ENCODE results near the gene ZC3H4.
A peak's percentile ranks its signal among the peaks of the same experiment; 100 is the strongest.

Gene ZC3H4

DNA sequence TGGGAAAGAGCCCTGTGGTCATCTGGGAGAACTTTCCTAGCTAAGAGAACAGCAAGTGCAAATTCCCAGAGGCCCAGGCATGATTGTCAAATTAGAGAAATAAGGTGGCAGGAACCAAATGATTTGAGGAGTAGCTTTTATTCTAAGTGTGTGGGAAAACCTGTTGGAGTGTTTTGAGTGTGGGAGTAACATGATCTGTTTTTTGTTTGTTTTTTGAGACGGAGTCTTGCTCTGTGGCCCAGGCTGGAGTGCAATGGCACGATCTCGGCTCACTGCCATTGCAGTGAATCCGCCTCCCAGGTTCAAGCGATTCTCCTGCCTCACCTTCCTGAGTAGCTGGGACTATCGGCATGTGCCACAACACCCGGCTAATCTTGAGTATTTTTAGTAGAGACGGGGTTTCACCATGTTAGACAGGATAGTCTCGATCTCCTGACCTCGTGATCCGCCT, 19.5 kb upstream of the ZC3H4 start:
- no peak for DNase-seq (ENCODE audit: low spot score)

DNA sequence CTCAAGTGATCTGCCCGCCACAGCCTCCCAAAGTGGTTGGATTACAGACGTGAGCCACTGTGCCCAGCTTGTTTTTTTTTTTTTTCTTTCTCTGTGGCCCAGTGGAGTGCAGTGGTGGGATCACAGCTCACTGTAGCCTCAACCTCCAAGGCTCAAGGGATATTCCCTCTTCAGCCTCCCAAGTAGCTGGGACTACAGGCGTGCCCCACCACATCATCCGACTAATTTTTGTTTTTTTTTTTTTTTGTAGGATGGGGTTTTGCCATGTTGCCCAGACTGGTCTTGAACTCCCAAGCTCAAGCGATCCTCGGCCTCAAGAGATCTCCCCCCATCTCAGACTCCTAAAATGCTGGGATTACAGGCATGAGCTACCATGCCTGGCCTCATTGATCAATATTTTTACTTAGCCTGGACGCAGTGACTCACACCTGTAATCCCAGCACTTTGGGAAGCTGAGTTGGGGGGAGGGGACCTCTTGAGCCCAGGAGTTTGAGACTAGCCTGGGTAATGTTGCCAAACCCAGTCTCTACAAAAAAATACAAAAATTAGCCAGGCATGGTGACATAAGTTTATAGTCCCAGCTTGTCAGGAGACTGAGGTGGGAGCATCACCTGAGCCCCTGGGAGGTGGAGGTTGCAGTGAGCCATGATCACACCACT, 18.7 kb upstream of the ZC3H4 start:
- no peak for DNase-seq (ENCODE audit: low spot score)

DNA sequence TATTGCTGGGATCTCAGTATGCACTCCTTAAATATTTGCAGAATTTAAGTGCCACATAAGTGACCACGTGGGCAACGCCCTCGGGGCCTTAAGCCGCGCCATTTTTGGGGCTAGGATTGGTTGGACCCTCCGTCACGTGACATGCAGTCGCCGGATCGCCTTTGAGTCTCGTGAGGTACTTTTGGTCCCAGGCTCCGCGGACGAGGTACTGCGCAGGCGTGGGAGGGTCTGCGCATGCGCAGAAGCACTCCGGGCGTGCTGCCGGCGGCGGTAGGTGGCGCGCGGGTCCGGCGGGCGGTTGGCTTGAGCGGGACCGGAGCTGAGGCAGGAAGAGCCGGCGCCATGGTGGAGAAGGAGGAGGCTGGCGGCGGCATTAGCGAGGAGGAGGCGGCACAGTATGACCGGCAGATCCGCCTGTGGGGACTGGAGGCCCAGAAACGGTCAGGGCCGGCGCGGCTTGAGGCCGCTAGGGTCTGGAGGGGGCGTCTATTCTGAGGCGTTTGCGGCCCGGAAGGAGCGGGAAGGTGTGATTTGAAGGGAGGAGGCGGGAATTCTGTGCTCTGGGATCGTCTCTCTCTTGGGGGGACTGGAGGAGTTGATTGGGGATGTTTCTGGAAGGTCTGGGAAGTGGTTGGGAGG, 17.1 kb upstream of the ZC3H4 start, which contains the start of gene SAE1:
SAE1 (plus strand) TSS at position 247 of the 639 bp plus-strand sequence; CDS start at position 343, 96 bp downstream.
- peak; percentile 93 for DNase-seq (ENCODE audit: low spot score)

DNA sequence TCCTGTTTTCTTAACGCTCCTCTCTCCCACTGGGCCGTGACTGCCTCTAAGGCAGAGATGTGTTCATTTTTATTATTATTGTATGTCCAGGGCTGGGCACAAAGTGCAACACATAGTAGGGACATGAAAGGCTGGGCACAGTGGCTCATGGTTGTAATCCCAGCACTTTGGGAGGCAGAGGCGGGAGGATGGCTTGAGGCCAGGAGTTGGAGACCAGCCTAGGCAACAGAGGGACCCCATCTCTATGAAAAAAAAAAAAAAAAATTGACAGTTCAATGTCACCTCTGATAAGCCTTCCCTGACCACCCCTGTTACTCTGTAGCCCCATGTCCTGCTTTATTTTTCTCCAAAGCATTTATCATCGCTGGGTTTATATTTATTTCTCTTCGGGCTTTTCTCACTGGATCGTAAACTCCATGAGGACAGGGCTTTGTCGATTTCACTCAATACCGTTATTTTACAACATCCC, 16.6 kb upstream of the ZC3H4 start:
- no peak for DNase-seq (ENCODE audit: low spot score)

DNA sequence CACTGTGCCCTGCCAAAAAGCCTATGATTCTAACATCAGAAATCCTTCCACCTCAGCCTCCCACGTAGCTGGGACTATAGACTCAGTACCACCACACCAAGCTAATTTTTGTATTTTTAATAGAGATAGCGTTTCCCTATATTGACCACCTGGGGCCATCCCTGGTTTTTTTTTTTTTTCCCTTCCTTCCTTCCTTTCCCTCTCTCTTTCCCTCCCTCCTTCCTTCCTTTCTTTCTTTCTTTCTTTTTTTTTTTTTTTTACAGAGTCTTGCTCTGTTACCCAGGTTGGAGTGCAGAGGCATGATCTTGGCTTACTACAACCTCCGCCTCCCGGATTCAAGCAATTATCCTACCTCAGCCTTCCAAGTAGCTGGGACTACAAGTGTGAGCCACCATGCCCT, 16.0 kb upstream of the ZC3H4 start:
- no peak for DNase-seq (ENCODE audit: low spot score)

DNA sequence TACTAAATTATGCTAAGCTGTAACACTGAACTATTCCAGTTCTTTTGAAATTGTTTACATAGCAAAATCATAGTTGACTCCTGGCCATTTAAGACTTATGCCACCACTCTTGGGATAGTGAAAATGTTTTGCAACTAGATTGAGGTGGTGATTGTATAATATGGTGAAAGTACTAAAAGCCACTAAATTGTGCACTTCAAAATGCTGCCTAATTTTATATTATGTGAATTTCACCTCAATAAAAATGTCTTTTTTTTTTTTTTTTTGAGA, 12.0 kb upstream of the ZC3H4 start:
- no peak for DNase-seq (ENCODE audit: low spot score)

DNA sequence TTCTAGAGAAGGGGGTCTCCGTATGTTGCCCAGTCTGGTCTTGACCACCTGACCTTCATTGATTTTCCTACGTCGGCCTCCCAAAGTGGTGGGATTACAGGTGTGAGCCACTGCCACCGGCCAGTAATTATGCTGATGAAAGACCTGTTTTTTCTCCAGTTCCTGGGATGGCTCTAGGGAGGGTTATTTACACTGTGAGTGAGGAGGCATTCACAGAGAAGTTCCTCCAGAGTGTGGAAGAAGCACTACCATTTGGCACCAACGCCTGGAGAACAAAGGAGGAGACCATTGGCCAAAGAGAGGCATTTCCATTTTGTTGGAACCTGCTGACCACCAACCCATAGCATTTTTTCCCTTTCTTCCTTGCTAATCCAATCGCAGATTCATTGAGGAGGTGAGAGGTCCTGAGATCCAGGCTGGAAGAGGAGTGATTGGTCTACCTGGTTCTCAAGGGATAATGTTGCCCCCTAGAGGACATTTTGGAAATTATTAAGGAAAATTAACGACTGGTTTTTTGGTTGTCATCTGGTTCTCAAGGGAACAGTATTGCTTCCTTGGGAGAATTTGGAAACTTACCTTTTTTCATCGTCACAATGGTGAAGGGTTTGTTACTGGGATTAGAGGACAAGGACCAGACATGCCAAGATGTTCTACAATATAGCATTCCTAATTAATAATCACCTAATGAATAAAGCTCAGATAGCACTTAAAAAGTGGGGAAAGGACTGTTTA, 11.5 kb upstream of the ZC3H4 start:
- DNase-seq (ENCODE audit: low spot score): peak; percentile 75

DNA sequence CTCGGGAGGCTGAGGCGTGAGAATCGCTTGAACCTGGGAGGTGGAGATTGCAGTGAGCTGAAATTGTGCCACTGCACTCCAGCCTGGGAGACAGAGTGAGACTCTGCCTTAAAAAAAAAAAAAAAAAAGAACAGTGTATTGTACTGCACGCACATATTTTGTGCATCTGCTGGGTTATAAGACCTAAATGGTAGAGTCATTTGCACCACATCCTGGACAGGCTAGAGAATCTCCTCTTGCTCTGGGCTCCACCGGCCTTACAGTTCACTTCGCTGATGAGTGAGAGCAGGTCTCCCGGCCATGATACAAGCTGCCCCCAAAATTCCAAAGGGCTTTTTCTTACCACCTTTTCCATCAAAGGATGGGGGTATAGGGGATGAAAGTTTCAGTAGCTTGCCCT, 9.8 kb upstream of the ZC3H4 start:
- no peak for DNase-seq (ENCODE audit: low spot score)

DNA sequence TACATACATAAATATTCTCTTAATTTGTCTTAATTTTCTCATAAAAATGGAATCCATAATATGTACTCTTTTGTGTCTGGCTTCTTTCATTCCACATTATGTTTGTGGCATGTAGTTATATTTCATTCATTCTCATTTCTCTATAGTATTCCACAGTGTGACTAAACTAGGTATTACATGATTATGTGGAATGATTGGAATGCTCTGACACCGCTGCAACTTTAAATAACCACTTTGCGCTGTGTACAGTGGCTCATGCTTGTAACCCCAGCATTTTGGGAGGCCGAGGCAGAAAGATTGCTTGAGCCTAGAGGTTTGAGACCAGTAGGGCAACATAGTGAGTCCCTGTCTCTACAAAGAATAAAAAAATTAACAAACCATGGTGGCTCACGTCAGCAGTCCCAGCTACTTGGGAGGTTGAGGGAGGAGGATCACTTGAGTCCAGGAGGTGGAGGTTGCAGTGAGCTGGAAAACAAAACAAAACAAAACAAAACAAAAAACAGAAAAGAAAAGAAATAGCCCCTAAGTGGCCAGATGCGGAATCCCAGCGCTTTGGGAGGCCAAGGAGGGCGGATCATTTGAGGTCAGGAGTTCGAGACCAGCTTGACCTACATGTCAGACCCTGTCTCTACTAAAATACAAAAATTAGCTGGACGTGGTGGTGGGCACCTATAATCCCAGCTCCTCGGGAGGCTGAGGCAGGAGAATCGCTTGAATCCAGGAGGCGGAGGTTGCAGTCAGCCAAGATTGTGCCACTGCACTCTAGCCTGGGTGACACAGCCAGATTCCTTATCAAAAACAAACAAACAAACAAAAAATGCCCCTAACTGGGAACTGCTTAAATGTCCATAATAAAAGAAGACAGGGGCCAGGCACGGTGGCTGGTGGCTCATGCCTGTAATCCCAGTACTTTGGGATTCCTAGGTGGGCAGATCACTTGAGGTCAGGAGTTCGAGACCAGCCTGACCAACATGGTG, 9.1 kb upstream of the ZC3H4 start:
- DNase-seq (ENCODE audit: low spot score): no peak

DNA sequence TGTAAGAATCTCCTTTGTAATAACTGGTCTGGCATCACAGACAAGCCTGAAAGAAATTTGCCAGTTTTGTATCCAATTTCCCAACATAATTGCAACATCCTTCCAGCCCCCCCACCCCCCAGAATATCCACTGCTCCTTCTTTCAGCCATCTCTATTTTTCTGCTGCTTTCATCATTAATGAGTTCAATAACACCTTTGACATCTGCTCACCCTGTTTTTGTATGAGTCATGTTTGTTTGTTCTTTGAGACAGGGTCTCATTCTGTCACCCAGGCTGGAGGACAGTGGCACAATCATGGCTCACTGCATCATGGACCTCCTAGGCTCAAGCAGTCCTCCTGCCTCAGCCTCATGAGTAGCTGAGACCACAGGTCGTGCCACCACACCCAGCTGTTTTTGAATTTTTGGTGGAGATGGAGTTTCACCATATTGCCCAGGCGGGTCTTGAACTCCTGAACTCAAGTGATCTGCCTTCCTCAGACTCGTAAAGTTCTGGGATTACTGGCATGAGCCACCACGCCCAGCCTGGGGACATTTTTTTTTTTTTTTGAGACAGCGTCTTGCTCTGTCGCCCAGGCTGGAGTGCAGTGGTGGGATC, 7.0 kb upstream of the ZC3H4 start:
- no peak for DNase-seq (ENCODE audit: low spot score)

DNA sequence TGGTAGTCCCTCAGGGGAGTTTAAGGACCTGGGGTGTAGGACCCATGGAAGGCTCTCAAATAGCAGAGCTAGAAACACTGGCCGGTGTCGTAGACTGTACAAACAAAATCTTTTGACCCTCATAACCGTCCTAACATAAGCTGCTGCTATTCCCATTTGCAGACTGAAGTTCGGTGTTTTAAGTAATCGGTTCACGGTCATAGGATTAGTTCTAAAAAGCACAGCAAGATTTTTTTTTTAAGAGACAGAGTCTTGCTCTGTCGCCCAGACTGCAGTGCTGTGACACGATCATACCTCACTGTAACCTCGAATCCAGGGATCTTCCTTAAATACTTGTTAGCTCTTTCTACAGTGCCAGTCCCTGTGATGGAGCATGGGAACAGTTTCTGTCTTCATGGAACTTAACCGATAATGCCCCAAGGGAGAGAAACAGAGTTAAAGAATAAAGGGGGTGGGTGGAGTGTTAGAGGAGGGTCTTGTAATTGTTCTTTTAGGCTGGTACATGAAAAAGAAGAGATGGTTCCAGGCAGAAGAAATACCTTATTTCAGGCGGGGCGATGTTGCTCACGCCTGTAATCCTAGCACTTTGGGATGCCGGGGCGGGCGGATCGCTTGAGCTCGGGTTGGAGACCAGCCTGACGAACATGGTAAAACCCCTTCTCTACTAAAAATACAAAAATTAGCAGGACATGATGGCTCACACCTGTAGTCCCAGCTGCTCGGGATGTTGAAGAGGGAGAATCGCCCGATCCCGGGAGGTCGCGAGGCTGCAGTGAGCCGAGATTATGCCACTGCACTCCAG, 475 bp upstream of the ZC3H4 start:
- DNase-seq (ENCODE audit: low spot score): no peak

DNA sequence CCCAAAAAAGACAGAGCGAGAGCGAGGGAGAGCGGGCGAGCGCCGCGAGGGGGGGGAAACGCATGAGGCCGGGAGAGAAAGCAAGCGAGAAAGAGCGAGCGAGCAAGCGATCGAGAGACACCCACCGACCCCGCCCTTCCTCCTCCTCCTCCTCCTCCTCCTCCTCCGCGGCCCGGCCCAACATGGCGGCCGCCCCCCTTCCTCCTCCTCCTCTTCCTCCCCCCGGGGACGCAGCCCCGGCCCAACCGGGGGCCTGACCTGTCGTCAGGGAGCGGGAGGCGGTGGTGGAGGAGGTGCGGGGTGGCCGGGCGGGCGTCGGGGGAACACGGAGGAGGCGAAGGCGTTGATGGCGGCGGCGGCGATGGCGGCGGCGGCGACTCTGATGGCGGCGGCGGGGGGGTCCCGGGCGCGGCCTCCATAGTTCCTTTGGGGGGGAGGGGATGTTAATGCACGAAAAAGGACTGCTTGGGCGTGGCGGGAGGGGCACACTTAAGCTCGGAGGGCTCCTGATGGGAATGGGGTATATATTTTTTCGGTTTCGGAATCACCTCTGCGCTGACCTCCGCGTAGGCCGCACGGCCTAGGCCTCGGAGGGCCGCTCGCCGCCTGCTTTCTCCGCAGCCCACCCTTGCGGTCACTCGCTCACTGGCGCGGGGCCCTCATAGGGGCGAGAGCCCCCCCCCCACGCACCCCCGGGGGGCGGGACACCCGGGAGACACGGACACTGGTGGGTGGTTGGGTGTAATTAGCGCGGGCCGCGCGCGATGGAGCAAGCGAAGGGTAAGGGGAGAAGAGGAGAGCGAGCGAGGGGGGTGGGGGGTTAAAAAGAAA, 1.2 kb downstream of the ZC3H4 start:
- peak; percentile 92 for DNase-seq (ENCODE audit: low spot score)

DNA sequence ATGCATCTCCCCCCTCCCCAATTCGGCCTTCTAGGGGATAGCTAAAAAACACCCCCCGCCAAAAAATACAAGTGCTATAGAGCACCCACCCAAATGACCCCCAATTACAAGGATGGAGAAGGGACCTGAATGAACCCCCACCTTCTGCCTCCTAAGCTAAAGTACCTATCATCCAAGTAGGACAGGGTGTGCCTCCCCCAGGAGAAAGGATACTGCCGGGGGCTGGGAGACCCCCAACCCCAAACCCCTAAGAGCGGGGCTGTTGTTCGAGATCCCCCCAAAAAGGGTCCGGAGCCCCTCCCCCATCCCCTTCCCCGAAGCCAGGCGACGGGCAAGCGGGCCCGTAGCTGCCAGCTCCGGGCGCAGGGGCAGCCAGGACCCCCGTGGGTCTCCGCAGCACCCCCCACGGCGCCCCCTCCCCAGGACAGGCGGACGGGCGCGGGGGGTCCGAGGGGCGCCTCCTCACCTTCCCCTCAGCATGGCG, 1.9 kb downstream of the ZC3H4 start:
- no peak for DNase-seq (ENCODE audit: low spot score)

DNA sequence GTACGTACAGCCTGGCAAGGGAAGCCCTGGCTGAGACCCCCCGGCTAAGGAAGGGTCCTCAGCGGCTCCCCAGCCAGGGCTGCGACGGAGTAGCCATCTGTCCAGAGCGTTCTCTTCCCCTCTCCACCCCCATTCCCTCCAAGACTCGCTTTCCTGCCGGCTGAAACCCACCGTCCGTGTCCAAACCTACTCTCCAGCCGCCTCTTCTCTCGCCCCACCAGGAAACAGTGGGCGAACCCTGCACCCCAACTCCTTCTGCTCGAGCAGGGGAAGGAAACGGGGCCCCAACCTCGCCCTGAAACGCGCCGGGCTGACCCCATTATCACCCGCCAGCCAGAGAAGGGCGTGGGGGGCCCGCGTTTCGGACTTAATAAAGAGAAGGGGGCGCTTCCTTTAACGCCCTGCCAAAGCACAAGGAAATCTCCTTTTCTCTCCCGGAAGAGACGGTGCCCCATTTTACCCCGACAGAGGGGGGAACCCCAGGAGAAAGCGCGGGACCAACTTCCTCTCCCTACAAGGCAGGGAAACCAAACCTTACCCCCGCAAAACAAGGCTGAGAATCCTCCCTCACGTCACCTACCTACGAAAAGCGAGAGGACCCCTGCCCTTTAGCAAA, 2.5 kb downstream of the ZC3H4 start:
- peak; percentile 50 for DNase-seq (ENCODE audit: low spot score)

DNA sequence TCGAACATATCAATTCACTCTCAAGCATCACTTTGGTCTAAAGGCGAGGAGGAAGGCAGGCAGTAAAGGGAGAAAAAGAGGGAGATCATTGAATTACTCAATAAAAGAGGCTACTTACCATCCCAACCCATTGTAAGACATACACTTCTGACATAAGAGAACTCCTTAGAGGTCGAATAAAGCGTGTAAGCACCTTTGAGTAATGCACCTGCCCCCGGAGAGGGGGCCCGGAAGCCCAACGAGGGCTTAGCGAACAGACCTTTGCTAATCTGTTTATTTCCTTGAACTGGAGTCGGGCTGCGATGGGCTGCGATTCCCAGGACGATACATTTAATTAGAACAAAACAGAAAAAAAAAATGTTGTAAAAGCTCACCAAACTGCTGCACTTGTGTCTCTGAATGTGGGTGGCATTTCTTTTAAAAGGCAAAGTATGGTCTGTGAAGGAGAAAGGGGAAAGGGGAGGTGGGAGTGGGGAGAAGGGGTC, 3.0 kb downstream of the ZC3H4 start:
- peak; percentile 73 for DNase-seq (ENCODE audit: low spot score)

DNA sequence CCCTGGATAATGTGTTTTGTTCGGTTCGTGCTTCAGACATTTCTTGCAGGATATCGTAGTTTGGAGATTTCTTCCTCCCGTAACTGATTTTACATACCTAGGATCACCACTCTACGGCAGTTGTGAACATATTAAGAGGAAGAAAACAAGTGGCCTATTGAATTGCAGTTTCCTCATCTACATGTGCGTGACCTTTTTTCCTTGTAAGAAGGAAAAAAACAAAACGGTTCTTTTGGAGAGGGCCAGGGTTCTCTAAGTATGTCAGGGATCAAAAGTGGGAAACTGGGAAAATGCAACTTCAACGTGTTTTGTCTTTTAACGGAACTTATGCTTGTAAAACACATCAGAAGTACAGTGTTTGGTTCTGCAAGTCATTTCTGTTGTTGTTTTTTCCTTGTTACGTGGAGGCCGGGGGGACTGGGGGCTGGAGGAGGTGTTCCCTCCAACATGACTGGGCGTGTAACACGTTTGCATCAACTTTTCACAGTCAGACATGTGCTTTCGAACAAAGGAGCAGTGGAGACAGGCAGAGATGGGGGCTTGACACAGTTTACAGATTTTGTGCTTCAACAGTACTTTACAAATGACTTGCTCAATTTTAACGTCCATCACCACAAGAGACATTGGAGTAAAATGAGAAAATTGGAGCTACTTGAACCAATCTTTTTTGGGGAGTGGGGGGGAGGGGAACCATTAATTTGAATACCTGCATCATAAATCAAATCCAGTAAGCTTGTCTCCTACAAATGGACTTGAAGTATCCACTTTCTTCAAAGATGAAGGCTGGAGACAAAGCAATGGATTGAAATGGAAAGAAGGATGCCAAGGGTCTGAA, 3.8 kb downstream of the ZC3H4 start:
- peak; percentile 58 for DNase-seq (ENCODE audit: low spot score)

DNA sequence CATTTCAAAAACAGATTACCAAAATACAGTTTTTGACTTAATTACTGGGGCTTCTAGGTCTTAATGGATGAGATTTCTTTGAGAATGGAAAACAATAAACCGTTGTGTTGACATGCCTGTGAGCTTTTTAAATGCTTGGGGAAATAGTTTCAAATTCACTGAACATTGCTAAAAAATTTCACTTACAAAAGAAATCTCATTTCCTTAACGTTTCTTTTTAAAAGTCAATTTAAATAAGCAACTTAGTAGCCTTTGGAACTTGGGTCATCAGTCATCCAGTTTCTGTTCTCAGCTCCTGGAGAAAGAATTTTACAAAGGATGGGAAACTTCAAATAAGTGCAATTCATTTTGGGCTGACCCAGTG, 4.4 kb downstream of the ZC3H4 start:
- no peak for DNase-seq (ENCODE audit: low spot score)
